GM12892 (cell line): ENCODE measurements around the gene CHRM5.

ENCODE experiments used
- POLR2A ChIP-seq: IDR thresholded peaks from 2 replicates; pipeline ENCODE4 v1.6.1; 2011; ENCODE audit warnings: low read depth, low read length, control low read depth
- POLR2AphosphoS5 ChIP-seq: IDR thresholded peaks from 2 replicates; pipeline ENCODE4 v1.6.1; 2011; ENCODE audit warnings: low read depth, low read length, control low read depth
- TAF1 ChIP-seq: IDR thresholded peaks from 2 replicates; pipeline ENCODE4 v1.6.1; 2011; ENCODE audit warnings: low read depth, mild to moderate bottlenecking, control low read depth, low read length, borderline replicate concordance

- no peak for TF ChIP-seq POLR2A
- TF ChIP-seq POLR2AphosphoS5 = no peak
- TF ChIP-seq TAF1 = no peak
These were observed 96.1 kb downstream of the CHRM5 start for GRCh38 chr15:34064438-34064837.
